Natural killer cell (primary cell): ENCODE data around the gene ZNF48. TPM values are rescaled to one million over a fixed set of nuclear protein-coding genes. Genes with fewer than 3 reads are reported as not detected.

Source experiments
- ATAC-seq, 3 donors: fragments of 150-1000 bp in 2 of 3; fragments of 200-7000 bp in 1 of 3; cut with Tn5 transposase; 1 replicate in 1 of 3; 2 replicates in 2 of 3; pipeline ENCODE4 v1.10.0; 2021; ENCODE audit warnings: mild to moderate bottlenecking in 2 of 3, moderate library complexity in 2 of 3
- DNase-seq, 2 donors: peaks; one replicate each; pipeline versions ENCODE4 v3.0.0 to v3.0.0-alpha.2; 2013 to 2021; ENCODE audit warnings: mixed read lengths in 1 of 2
- H3K27ac ChIP-seq: one replicate; pipeline ENCODE4 v1.5.1; 2013; ENCODE audit warnings: mild to moderate bottlenecking, low read length
- H3K27me3 ChIP-seq: one replicate; pipeline ENCODE4 v1.6.1; 2013; ENCODE audit warnings: low read length; ENCODE audit not compliant: control insufficient read depth, insufficient read depth
- H3K36me3 ChIP-seq: one replicate; pipeline ENCODE4 v1.6.1; 2013; ENCODE audit warnings: low read length; ENCODE audit not compliant: control insufficient read depth, insufficient read depth
- H3K4me1 ChIP-seq: one replicate; pipeline ENCODE4 v1.6.1; 2013; ENCODE audit warnings: low read length; ENCODE audit not compliant: control insufficient read depth, insufficient read depth
- H3K4me3 ChIP-seq: one replicate; pipeline ENCODE4 v1.5.1; 2013; ENCODE audit warnings: low read length
- H3K9me3 ChIP-seq: one replicate; pipeline ENCODE4 v1.6.1; 2013; ENCODE audit warnings: low read length; ENCODE audit not compliant: control insufficient read depth, insufficient read depth
- H3K27ac Mint-ChIP-seq, 2 donors: one replicate each; pipeline ENCODE4 v1.8.0; 2022; ENCODE audit warnings: mild to moderate bottlenecking in 2 of 2, mixed read lengths in 2 of 2, moderate library complexity in 1 of 2
- H3K27me3 Mint-ChIP-seq, 2 donors: one replicate each; pipeline ENCODE4 v1.8.0; 2022; ENCODE audit warnings: low read depth in 2 of 2, mixed read lengths in 2 of 2
- H3K36me3 Mint-ChIP-seq: one replicate; pipeline ENCODE4 v1.8.0; 2022; ENCODE audit warnings: mixed read lengths
- H3K4me1 Mint-ChIP-seq, 2 donors: one replicate each; pipeline ENCODE4 v1.8.0; 2022; ENCODE audit warnings: mixed read lengths in 2 of 2
- H3K4me3 Mint-ChIP-seq: one replicate; pipeline ENCODE4 v1.8.0; 2022; ENCODE audit warnings: mild to moderate bottlenecking, moderate library complexity, mixed read lengths
- H3K9me3 Mint-ChIP-seq, 2 donors: one replicate each; pipeline ENCODE4 v1.8.0; 2022; ENCODE audit warnings: mixed read lengths in 2 of 2
- CTCF ChIP-seq: fragments of 200-600 bp; IDR thresholded peaks from one replicate; pipeline ENCODE4 v1.8.0; 2022; ENCODE audit warnings: antibody characterized with exemption
- WGBS: methylation state at CpG from one replicate; pipeline ENCODE4 v1.1.7; 2013; ENCODE audit warnings: missing lambda C conversion rate; ENCODE audit not compliant: insufficient coverage; 5-methylcytosine and 5-hydroxymethylcytosine counted together
- intact Hi-C: fragments of 100-400 bp; cut with micrococcal nuclease; formaldehyde crosslinking; loops from one replicate; pipeline ENCODE4 v1.14.2; 2022
- total RNA-seq, 4 donors: library from RNA; stranded (reverse); fragments of 120-200 nt in 1 of 4; gene quantifications; one replicate each; pipeline versions ENCODE4 v1.2.3 to v1.2.4, GENCODE V29; 2013 to 2022

ZNF48 gene
- total RNA-seq, 3 donors from 2014 or later (not counting 1 experiment from before 2014, with no cell fraction given) = 5.5 to 7.4 (median 7.1) TPM

- DNase-seq = no peak
- Mint-ChIP-seq H3K27ac (peak overlapping the region in 1 of 2 donors; percentile 88), H3K4me1 (peaks cover 17 to 44% of the 10 kb centered on the region in 2 donors)
Observed at GRCh38 chr16:30401768-30402425, 6.7 kb downstream of the ZNF48 start.

GRCh38 chr16:30406795-30407101 is 11.5 kb downstream of the ZNF48 start:
- H3K4me1 ChIP-seq = peaks cover 24% of the 10 kb centered on the region
- peaks cover 3% of the 10 kb centered on the region for H3K27me3 ChIP-seq
- peak overlapping the region; percentile 69 for H3K4me3 ChIP-seq
- H3K27ac Mint-ChIP-seq = peak overlapping the region; percentile 76 to 85
- TF ChIP-seq CTCF = no peak
- no peaks in the 10 kb centered on the region for H3K36me3 Mint-ChIP-seq
- peak overlapping the region; percentile 18 for H3K27ac ChIP-seq
- H3K4me3 Mint-ChIP-seq = peak overlapping the region; percentile 94
- no peaks in the 10 kb centered on the region for H3K9me3 ChIP-seq
- DNase-seq (no peak), ATAC-seq (peak in 2 of 3 donors; percentile 15 to 16)
- intact Hi-C loops = loop anchor here (10.0 kb wide), 1 partner anchor 342 kb away; the partner anchor contains the start of gene ALDOA
- no peaks in the 10 kb centered on the region for H3K9me3 Mint-ChIP-seq
- WGBS = 21% methylated on average over 14 of the region's 14 CpGs
- H3K36me3 ChIP-seq = no peaks in the 10 kb centered on the region
- peaks cover 16 to 17% of the 10 kb centered on the region in 2 donors for H3K4me1 Mint-ChIP-seq
- peaks cover 0 to 3% of the 10 kb centered on the region in 2 donors for H3K27me3 Mint-ChIP-seq

More at GRCh38 chr16:30401768-30402425, 6.7 kb downstream of the ZNF48 start:
- peak overlapping the region; percentile 89 for H3K4me3 Mint-ChIP-seq
- WGBS = 87% methylated on average over 8 of the region's 8 CpGs
- ATAC-seq = no peak
- H3K36me3 ChIP-seq = no peaks in the 10 kb centered on the region
- intact Hi-C loops = loop anchor here (10.0 kb wide), 1 partner anchor 337 kb away; the partner anchor contains the start of gene ALDOA
- no peak for TF ChIP-seq CTCF
- peaks cover 49% of the 10 kb centered on the region for H3K4me1 ChIP-seq
- no peak overlapping the region for H3K27ac ChIP-seq
- no peaks in the 10 kb centered on the region for H3K36me3 Mint-ChIP-seq
- H3K9me3 ChIP-seq = no peaks in the 10 kb centered on the region
- H3K27me3 ChIP-seq = peaks cover 3% of the 10 kb centered on the region
- H3K9me3 Mint-ChIP-seq = no peaks in the 10 kb centered on the region
- H3K4me3 ChIP-seq = no peak overlapping the region
- H3K27me3 Mint-ChIP-seq = peaks cover 0 to 7% of the 10 kb centered on the region in 2 donors

- peaks cover 15 to 20% of the 10 kb centered on the region in 2 donors for H3K4me1 Mint-ChIP-seq
- no peaks in the 10 kb centered on the region for H3K36me3 Mint-ChIP-seq
- H3K9me3 Mint-ChIP-seq = no peaks in the 10 kb centered on the region
- DNase-seq = peak; percentile 84 to 92
- peak within 1 kb of the TSS; percentile 76 to 85 for H3K27ac Mint-ChIP-seq
- H3K27me3 Mint-ChIP-seq = peaks cover 0 to 2% of the 10 kb centered on the region in 2 donors
- Histone ChIP-seq H3K36me3 (no peaks in the 10 kb centered on the region), H3K27ac (peak within 1 kb of the TSS; percentile 18), H3K4me3 (peak within 1 kb of the TSS; percentile 69), H3K4me1 (peaks cover 24% of the 10 kb centered on the region), H3K27me3 (peaks cover 3% of the 10 kb centered on the region), H3K9me3 (no peaks in the 10 kb centered on the region)
- under 1% methylated on average over 65 of the region's 65 CpGs for WGBS
- intact Hi-C loops = loop anchor here (10.0 kb wide), 1 partner anchor 342 kb away; the partner anchor contains the start of gene ALDOA
- peak within 1 kb of the TSS; percentile 94 for H3K4me3 Mint-ChIP-seq
- no peak for TF ChIP-seq CTCF
- ATAC-seq = peak; percentile 90 to 96 (median 92)
Observed at GRCh38 chr16:30407102-30407803, 12.0 kb downstream of the ZNF48 start, which contains the start of gene ZNF771. TSS of gene ZNF771 (plus strand) at chr16:30407606. CDS start at chr16:30408054, 448 bp downstream.
